Measurements from ENCODE around the gene OR10AD1.
A peak's percentile ranks its signal among the peaks of the same experiment; 100 is the strongest.
"Not testable (repeated sequence)": the region's sequence is repeated elsewhere in the genome, so short reads cannot be mapped to it uniquely, and the experiment has no call there.

OR10AD1 gene

GRCh38 chr12:48160046-48160445 is 43.0 kb downstream of the OR10AD1 start:
- no peak for DNase-seq (ENCODE audit: low spot score)

GRCh38 chr12:48157889-48158370 is 45.2 kb downstream of the OR10AD1 start:
- DNase-seq (ENCODE audit: low spot score): no peak

- peak; percentile 100 for DNase-seq (ENCODE audit: low spot score)
Observed at GRCh38 chr12:48157018-48157888, 45.8 kb downstream of the OR10AD1 start, which contains the start of gene ASB8. Gene ASB8, minus strand, starts transcription at chr12:48157515. Its CDS starts 4,019 bp downstream, at chr12:48153496.

- DNase-seq (ENCODE audit: low spot score): no peak
Observed at GRCh38 chr12:48156652-48157017, 46.5 kb downstream of the OR10AD1 start.

- not testable (repeated sequence) for DNase-seq (ENCODE audit: low spot score)
Observed at GRCh38 chr12:48155786-48156185, 47.3 kb downstream of the OR10AD1 start.
